RWPE1 (cell line): ENCODE data around the gene IGSF10.
"Not testable (repeated sequence)": the region's sequence is repeated elsewhere in the genome, so short reads cannot be mapped to it uniquely, and the experiment has no call there.

Experiments used
- CTCF ChIA-PET: fragments of 350-600 bp; sonication (Branson Sonifier 250); formaldehyde crosslinking; extraction: SDS; loops from one replicate; lab custom pipeline; 2021; lab: Yijun Ruan, JAX
- POLR2A ChIA-PET: fragments of 400-600 bp; formaldehyde crosslinking; extraction: SDS; loops from one replicate; lab custom pipeline; 2020; ENCODE audit warnings: antibody characterized with exemption; ENCODE audit not compliant: low non-redundant PET; lab: Yijun Ruan, JAX
- DNase-seq: peaks from one replicate; pipeline ENCODE4 v3.0.0; 2012; ENCODE audit warnings: low spot score
- H3K27ac ChIP-seq: fragments of 450-650 bp; 2 replicates; pipeline ENCODE4 v1.5.1; 2017
- TF ChIP-seq, protein P1 (sequence below): fragments of 450-650 bp; conservative IDR thresholded peaks from 2 replicates; pipeline ENCODE4 v1.5.1; 2017; ENCODE audit warnings: low read depth, mild to moderate bottlenecking

IGSF10 gene

DNA sequence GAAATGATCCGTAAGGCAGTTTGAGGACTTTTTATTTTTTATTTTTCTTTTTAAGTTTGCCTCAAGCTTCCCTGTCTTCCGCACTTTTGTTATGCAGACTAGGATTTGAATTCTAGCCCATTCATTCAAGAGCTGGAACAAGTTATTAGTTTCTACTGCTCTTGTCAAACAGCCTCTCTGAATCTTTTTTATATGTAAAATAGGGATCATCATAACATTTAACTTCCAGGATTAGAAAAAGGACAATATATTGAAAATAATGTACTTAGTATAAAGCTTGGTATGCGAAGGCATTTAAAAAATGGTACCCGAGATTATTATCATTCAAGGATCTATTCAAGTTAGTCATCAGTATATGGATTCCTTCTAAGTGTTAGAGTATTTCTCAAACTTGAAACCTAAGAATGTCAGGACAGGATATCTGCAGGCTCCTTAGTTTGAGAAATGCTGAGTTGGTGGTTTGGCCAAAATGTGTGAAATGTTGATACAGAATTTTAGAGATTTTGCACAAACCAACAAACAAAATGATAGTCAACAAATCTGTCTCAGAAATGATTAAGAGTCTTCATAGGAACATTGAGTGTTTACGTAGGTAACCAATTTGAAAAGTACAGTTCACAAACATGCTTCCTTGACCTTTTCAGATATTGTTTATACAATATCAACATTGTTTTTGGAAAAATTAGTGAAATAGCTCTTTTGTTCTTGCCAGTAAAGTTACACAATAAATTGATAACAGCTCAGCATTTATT is 40.5 kb upstream of the IGSF10 start:
- POLR2A ChIA-PET = no interaction called here

DNA sequence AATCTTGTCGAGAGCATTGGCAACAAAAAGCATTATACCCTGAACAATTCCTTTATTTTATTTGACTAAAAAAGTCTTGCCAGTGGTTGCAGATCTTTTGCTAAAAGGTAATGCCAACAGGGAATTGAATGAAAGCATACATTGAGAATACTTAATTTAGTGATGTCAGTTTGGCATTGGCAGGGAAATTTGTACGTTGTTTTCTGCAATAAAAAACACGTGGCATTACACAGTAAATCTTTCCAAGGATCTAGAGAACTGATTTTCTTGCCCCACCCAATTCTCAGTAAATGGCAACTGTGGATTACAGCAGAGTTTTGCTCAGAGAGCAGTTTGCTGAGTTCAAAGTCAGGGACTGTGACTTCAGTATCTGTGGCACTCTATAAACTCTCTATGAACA is 38.3 kb upstream of the IGSF10 start:
- TF ChIP-seq, protein P1, sequence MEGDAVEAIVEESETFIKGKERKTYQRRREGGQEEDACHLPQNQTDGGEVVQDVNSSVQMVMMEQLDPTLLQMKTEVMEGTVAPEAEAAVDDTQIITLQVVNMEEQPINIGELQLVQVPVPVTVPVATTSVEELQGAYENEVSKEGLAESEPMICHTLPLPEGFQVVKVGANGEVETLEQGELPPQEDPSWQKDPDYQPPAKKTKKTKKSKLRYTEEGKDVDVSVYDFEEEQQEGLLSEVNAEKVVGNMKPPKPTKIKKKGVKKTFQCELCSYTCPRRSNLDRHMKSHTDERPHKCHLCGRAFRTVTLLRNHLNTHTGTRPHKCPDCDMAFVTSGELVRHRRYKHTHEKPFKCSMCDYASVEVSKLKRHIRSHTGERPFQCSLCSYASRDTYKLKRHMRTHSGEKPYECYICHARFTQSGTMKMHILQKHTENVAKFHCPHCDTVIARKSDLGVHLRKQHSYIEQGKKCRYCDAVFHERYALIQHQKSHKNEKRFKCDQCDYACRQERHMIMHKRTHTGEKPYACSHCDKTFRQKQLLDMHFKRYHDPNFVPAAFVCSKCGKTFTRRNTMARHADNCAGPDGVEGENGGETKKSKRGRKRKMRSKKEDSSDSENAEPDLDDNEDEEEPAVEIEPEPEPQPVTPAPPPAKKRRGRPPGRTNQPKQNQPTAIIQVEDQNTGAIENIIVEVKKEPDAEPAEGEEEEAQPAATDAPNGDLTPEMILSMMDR = no peak
- DNase-seq = no peak
- ChIA-PET CTCF (interaction anchor here (0.6 kb wide), 1 partner anchor 340 kb away, joined by 4 read pairs; no protein-coding TSS in a partner anchor), POLR2A (no interaction called here)
- H3K27ac ChIP-seq = no peak overlapping the region

More for the DNA sequence above, 40.5 kb upstream of the IGSF10 start:
- CTCF ChIA-PET = no interaction called here
- no peak for DNase-seq
- no peak overlapping the region for H3K27ac ChIP-seq
- TF ChIP-seq, protein P1 = no peak

DNA sequence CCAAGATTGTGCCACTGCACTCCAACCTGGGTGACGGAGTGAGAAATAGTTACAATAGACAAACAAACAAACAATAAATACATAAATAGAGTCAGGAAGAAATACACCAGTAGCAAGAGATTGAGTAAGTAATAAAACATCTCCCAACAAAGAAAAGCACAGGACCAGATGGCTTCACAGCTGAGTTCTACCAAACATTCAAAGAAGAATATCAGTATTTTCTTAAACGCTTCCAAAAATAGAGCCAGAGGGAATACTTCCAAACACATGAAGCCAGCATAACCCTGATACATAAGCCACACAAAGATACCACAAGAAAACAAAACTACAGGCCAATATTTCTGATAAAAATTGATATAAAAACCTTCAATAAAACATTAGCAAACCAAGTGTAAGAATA is 30.7 kb upstream of the IGSF10 start:
- ChIA-PET CTCF (no interaction called here), POLR2A (no interaction called here)
- H3K27ac ChIP-seq = no peak overlapping the region
- TF ChIP-seq, protein P1 = no peak
- no peak for DNase-seq

DNA sequence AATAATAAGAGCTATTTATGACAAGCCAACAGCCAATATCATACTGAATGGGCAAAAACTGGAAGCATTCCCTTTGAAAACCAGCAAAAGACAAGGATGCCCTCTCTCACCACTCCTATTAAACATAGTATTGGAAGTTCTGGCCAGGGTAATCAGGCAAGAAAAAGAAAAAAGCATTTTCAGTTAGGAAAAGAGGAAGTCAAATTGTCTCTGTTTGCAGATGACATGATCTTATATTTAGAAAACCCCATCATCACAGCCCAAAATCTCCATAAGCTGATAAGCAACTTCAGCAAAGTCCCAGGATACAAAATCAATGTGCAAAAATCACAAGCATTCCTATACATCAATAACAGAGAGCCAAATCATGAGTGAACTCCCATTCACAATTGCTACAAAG is 27.0 kb upstream of the IGSF10 start:
- H3K27ac ChIP-seq, POLR2A ChIA-PET, CTCF ChIA-PET, DNase-seq: not testable (repeated sequence)

DNA sequence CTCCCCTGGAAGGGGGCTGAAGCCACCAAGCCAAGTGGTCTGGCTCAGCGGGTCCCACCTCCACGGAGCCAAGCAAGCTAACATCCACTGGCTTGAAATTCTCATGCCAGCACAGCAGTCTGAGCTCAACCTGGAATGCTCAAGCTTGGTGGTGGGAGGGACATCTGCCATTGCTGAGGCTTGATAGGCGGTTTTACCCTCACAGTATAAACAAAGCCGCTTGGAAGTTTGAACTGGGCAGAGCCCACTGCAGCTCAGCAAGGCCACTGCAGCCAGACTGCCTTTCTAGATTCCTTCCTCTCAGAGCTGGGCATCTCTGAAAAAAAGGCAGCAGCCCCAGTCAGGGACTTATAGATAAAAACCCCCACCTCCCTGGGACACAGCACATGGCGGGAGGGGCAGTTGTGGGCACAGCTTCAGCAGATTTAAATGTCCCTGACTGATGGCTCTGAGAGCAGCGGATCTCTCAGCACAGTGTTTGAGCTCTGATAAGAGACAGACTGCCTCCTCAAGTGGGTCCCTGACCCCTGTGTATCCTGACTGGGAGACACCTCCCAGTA is 23.2 kb upstream of the IGSF10 start:
- POLR2A ChIA-PET = no interaction called here
- TF ChIP-seq, protein P1 = no peak
- no peak for DNase-seq
- no peak overlapping the region for H3K27ac ChIP-seq
- CTCF ChIA-PET = interaction anchor here (0.6 to 0.7 kb wide), 2 partner anchors 91 to 253 kb away, joined by 3 read pairs; no protein-coding TSS in a partner anchor

DNA sequence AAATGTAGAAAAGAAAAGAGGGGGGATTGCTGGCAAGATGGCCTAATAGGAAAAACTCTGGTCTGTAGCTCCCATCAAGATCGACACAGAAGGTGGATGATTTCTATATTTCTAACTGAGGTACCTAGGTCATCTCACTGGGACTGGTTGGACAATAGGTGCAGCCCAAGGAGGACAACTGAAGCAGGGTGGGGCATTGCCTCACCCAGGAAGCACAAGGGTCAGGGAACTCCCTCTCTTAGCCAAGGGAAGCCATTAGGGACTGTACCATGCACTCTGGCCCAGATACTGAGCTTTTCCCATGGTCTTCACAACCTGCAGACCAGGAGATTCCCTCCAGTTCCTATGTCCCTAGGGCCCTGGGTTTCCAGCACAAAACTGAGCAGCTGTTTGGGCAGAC is 22.6 kb upstream of the IGSF10 start:
- ChIA-PET CTCF (interaction anchor here (0.7 kb wide), 1 partner anchor 356 kb away, joined by 7 read pairs; no protein-coding TSS in a partner anchor), POLR2A (no interaction called here)
- H3K27ac ChIP-seq = no peak overlapping the region
- TF ChIP-seq, protein P1 = no peak
- DNase-seq = no peak

DNA sequence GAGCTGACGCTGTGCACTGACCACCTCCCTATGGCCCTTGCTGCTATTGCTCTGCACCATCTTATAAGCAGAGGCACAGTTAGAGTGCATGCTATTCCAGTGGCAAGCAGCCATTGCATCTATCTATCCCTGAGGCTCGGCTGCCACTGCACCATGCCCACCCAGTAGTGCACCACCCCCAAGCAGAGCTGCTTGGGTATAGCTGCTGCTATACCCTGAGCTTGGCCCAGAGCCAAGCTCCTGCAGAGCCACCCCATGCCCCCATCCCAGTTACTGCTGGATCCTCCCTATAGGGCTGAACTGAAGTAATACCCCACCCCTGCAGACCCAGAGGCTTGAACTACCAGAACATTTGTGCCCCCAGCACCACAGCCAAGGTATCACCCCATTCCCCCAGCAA is 19.6 kb upstream of the IGSF10 start:
- ChIA-PET POLR2A (no interaction called here), CTCF (interaction anchor here (1.4 kb wide), 1 partner anchor 306 kb away, joined by 5 read pairs; no protein-coding TSS in a partner anchor)
- TF ChIP-seq, protein P1 = no peak
- DNase-seq = no peak
- no peak overlapping the region for H3K27ac ChIP-seq
